Bronchial epithelial cell (primary cell): ENCODE results near the gene FARP1. TPM values are rescaled to one million over a fixed set of nuclear protein-coding genes. Genes with fewer than 3 reads are reported as not detected.
"Not testable (repeated sequence)": the region's sequence is repeated elsewhere in the genome, so short reads cannot be mapped to it uniquely, and the experiment has no call there.

Source experiments
- DNase-seq: peaks from one replicate; pipeline ENCODE4 v3.0.0-alpha.2; 2010; ENCODE audit warnings: low read depth
- FAIRE-seq: peaks from 2 replicates; lab custom pipeline; 2011; peaks lifted over from hg19 to GRCh38; lab: Jason Lieb, UNC
- H3K27me3 ChIP-seq: 2 replicates; pipeline ENCODE4 v1.5.1; 2011; ENCODE audit warnings: low read length; ENCODE audit not compliant: control insufficient read depth, insufficient read depth
- H3K36me3 ChIP-seq: 2 replicates; pipeline ENCODE4 v1.5.1; 2011; ENCODE audit warnings: low read length; ENCODE audit not compliant: control insufficient read depth, insufficient read depth
- H3K4me3 ChIP-seq: 2 replicates; pipeline ENCODE4 v1.5.1; 2011; ENCODE audit warnings: mild to moderate bottlenecking, low read depth, low read length, control low read depth
- total RNA-seq: library from RNA; depleted of rRNA; stranded (reverse); fragments of >200 nt; gene quantifications from 2 replicates; pipeline ENCODE4 v1.2.1, GENCODE V29; 2014
- TF ChIP-seq, protein P1 (sequence below): IDR thresholded peaks from 2 replicates; pipeline ENCODE4 v1.5.1; 2011; ENCODE audit warnings: mild to moderate bottlenecking, moderate library complexity, low read length, control low read depth, inconsistent platforms; ENCODE audit not compliant: insufficient read depth, severe bottlenecking

The FARP1 gene
- total RNA-seq, 1 donor from 2014 or later: 11.1 TPM

DNA sequence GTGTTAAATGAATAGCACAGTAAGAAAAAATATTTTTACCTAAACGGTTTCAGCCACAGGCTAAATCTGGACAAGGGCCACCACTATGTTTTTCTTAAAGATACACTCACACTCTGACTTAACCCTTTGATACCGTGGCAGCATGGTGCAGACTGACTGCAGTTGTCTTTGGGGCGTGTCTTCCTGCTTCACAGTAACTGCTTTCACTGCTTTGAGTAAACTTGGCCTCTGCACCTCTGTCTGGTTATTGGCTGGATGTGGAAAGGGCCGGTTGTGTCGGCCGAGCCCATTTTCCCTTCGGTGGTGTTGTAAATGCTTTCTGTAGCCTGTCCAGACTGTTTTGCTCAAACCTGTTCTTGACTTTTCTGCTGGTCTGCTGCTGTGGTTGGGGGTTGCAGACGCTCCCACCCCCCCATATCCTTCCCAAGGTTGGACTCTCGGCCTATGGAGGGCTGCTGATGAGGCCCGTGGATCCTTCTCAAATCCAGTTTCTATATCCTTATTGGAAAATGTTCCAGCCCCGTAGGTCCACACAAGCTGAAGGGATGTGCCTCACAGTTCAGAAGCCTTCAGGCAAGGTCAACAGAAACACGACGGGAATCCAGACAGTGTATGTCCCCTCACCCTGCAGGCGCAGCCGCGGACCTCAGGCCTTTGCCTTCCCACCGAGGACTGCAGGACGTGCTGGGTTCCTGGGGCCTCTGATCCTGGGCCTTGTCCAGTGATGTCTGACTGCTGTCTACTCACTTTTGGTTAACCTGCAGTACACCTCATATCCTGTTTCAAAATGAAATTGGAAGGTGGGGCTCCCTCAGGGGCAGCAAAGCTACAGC lies 124.4 kb downstream of the FARP1 start:
- peak; percentile 55 for FAIRE-seq

DNA sequence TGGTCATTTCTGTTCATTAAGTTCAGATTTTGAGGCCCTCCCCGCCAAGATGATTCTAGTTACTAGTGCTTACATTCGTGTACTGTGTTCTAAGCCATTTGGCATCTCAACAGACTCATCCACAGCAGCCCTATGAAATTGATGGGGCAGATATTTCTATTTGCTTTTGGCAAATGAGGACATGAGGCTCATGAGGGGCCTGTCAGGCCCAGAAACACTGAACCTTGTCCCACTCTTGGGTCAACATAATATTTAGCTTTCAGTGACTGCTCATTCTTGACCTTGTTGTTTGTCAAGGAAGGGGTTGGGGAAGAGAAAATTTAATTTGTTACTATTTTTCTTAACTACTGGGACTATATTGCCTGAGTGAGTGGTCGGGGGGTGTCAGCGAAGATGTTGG lies 126.5 kb downstream of the FARP1 start:
- DNase-seq (no peak), FAIRE-seq (no peak)
- H3K36me3 ChIP-seq: no peaks in the 10 kb centered on the region
- H3K4me3 ChIP-seq: no peak overlapping the region
- TF ChIP-seq, protein P1, sequence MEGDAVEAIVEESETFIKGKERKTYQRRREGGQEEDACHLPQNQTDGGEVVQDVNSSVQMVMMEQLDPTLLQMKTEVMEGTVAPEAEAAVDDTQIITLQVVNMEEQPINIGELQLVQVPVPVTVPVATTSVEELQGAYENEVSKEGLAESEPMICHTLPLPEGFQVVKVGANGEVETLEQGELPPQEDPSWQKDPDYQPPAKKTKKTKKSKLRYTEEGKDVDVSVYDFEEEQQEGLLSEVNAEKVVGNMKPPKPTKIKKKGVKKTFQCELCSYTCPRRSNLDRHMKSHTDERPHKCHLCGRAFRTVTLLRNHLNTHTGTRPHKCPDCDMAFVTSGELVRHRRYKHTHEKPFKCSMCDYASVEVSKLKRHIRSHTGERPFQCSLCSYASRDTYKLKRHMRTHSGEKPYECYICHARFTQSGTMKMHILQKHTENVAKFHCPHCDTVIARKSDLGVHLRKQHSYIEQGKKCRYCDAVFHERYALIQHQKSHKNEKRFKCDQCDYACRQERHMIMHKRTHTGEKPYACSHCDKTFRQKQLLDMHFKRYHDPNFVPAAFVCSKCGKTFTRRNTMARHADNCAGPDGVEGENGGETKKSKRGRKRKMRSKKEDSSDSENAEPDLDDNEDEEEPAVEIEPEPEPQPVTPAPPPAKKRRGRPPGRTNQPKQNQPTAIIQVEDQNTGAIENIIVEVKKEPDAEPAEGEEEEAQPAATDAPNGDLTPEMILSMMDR: no peak
- no peaks in the 10 kb centered on the region for H3K27me3 ChIP-seq

More for the DNA sequence above, 124.4 kb downstream of the FARP1 start:
- no peaks in the 10 kb centered on the region for H3K27me3 ChIP-seq
- no peak overlapping the region for H3K4me3 ChIP-seq
- TF ChIP-seq, protein P1: no peak
- H3K36me3 ChIP-seq: no peaks in the 10 kb centered on the region
- DNase-seq: no peak

DNA sequence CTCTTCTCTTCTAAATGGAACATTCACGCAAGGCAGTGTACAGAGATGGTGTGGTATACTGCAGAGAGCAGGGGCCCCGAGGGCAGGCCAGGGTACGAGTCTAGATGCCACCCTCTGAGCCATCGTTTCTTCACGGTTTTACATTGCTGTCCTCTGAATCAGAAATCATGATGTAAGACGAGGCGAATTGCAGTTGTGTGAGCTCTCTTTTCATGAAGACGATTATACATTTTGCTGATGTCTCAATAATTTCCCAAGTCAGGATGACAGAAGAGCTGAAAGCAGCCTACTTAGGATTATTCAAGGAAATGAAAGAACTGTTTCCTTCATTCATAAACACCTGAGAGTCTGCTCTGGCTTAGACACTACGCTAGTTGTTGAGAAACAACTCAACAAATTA lies 127.9 kb downstream of the FARP1 start:
- no peak for DNase-seq
- Histone ChIP-seq H3K27me3 (no peaks in the 10 kb centered on the region), H3K36me3 (no peaks in the 10 kb centered on the region), H3K4me3 (no peak overlapping the region)
- TF ChIP-seq, protein P1: no peak
- no peak for FAIRE-seq

DNA sequence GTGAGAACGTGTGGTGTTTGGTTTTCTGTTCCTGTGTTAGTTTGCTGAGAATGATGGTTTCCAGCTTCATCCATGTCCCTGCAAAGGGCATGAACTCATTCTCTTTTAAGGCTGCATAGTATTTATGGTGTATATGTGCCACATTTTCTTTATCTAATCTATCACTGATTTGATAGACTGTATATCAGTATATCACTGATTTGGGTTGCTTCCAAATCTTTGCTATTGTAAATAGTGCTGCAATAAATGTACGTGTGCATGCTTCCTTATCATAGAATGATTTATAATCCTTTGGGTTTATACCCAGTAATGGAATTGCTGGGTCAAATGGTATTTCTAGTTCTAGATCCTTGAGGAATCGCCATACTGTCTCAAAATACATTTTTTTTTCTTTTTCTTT lies 128.8 kb downstream of the FARP1 start:
- not testable (repeated sequence) for DNase-seq, H3K36me3 ChIP-seq, FAIRE-seq

DNA sequence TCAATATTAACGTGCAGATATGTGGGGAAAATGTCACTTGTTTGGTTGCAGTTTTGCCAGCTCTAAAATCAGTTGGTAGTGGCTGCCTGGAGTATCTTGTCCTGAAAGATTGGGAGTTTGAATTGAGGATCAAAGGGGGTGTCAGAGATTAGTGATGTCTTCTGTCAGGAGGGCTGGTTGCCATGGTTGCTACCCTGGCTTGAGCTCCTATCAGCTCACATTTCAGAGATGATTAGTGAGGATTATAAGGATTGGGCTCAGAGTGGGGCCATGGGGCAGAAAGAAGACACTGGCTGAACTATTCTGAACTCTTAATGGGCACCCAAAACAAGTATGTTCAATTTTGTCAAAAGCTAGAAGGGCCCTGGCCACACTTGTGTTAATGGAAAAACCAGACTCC lies 129.7 kb downstream of the FARP1 start:
- TF ChIP-seq, protein P1: no peak
- FAIRE-seq: no peak
- no peak for DNase-seq

More for the DNA sequence above, 128.8 kb downstream of the FARP1 start:
- not testable (repeated sequence) for H3K4me3 ChIP-seq, H3K27me3 ChIP-seq

DNA sequence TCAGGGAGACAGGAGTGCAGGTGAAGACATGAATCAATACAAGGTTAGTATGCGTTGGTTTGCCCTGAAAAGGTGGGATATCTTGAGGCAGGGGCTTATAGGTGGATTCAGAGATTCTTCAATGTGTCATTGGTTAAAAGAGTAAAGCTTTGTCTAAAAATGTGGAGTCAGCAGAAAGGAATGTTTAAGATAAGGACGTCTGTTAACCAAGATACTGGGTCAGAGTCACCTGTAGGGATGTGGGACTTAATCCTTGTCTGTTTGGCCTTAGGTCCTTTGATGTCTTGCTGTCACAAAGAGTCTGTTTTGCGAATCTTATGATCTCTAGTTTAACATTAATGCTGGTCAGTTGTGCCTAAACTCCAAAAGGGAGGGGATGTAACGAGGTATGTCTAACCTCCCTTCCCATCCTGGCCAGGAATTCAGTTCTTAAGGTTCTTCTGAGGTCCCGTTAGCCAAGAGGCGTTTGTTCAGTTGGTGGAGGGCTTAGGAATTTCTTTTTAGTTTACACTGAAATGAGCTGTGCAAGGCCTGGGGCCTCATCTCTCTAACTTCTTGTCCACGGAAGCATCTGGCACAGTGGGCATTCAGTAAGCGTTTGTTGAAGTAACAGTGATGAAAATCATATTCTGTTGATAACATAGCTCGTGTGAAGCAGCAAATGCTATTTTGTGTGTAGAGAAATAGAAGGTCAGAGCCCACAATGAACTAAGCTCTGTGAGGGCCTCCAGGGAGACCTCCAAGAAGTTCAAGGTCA lies 130.4 kb downstream of the FARP1 start:
- H3K4me3 ChIP-seq: no peak overlapping the region
- H3K27me3 ChIP-seq: no peaks in the 10 kb centered on the region
- DNase-seq (no peak), FAIRE-seq (no peak)
- no peaks in the 10 kb centered on the region for H3K36me3 ChIP-seq
- TF ChIP-seq, protein P1: no peak

More for the DNA sequence above, 129.7 kb downstream of the FARP1 start:
- no peaks in the 10 kb centered on the region for H3K36me3 ChIP-seq
- H3K27me3 ChIP-seq: no peaks in the 10 kb centered on the region
- no peak overlapping the region for H3K4me3 ChIP-seq
